ENCODE data around the gene HTRA1. TPM values are rescaled to one million over a fixed set of nuclear protein-coding genes. Genes with fewer than 3 reads are reported as not detected.
A peak's percentile ranks its signal among the peaks of the same experiment; 100 is the strongest.

HTRA1 gene
- total RNA-seq, 1 experiment from 2014 or later, result 0.39 TPM

- ATAC-seq (peak; percentile 73), DNase-seq (ENCODE audit: low read depth, low spot score) (no peak)
- Histone ChIP-seq H3K4me1 (ENCODE audit: control insufficient read depth in 1 of 2, insufficient read depth in 2 of 2, low read length in 2 of 2) (peaks cover 5 to 8% of the 10 kb centered on the region in 2 experiments; a peak in 1 of 4 replicates), H3K9ac (ENCODE audit: low read length) (no peak overlapping the region), H4K20me1 (ENCODE audit: insufficient read depth) (no peaks in the 10 kb centered on the region), H3K79me2 (ENCODE audit: insufficient read depth, low read length) (no peaks in the 10 kb centered on the region), H2AFZ (ENCODE audit: low read depth, low read length, poor library complexity, severe bottlenecking) (no peak overlapping the region), H3K27me3 (ENCODE audit: insufficient read depth, low read length) (no peaks in the 10 kb centered on the region), H3K9me2 (ENCODE audit: insufficient read depth) (no peaks in the 10 kb centered on the region), H3K9me3 (ENCODE audit: control insufficient read depth in 1 of 2, insufficient read depth in 1 of 2, low read depth in 1 of 2, low read length in 2 of 2) (no peaks in the 10 kb centered on the region), H3K4me3 (replicated peaks in 1 of 2; ENCODE audit: low read depth in 1 of 2, low read length in 2 of 2) (no peak overlapping the region), H3K27ac (ENCODE audit: low read depth, low read length) (no peak overlapping the region; the same call in 1 of the 2 replicates), H3K4me2 (ENCODE audit: low read length) (0 out of 2 replicates have a peak overlapping the region, but pooled peaks have one; percentile 3), H3K36me3 (ENCODE audit: control insufficient read depth in 1 of 2, insufficient read depth in 2 of 2, low read length in 2 of 2) (no peaks in the 10 kb centered on the region)
- intact Hi-C loops (cut with micrococcal nuclease), result no loop called here
- ChIA-PET RAD21 (ENCODE audit: low non-redundant PET in 1 of 2, low total read pairs in 2 of 2, uncharacterized antibody in 2 of 2, unreplicated experiment in 2 of 2) (no interaction called here), POLR2A (no interaction called here), CTCF (interaction anchor here (1.3 kb wide), 2 partner anchors 10 to 225 kb away, joined by 3 to 4 read pairs; no protein-coding TSS in a partner anchor)
- BruUV-seq (replicated peaks), result no TSS peak
- no peak for TF ChIP-seq FOSL1 (IDR thresholded peaks at IDR 0.05; ENCODE audit: low read depth)
- TF ChIP-seq SRF (IDR thresholded peaks at IDR 0.05; ENCODE audit: low read depth), result no peak
- TF ChIP-seq YY1 (IDR thresholded peaks at IDR 0.05; ENCODE audit: extremely low read depth, insufficient replicate concordance, low read depth, low read length), result no peak
- TF ChIP-seq ELF1 (IDR thresholded peaks at IDR 0.05; ENCODE audit: borderline replicate concordance, low read depth), result no peak
- TF ChIP-seq CBX3 (IDR thresholded peaks at IDR 0.05; ENCODE audit: low read depth), result no peak
- TF ChIP-seq EGR1 (IDR thresholded peaks at IDR 0.05; ENCODE audit: low read depth), result no peak
- TF ChIP-seq TCF7L2 (IDR thresholded peaks at IDR 0.05; ENCODE audit: borderline replicate concordance, extremely low read depth, insufficient read depth, insufficient read length), result no peak
- TF ChIP-seq RAD21 (IDR thresholded peaks at IDR 0.05; ENCODE audit: low read depth), result no peak
- no peak for TF ChIP-seq POLR2A (IDR thresholded peaks at IDR 0.05; ENCODE audit: borderline replicate concordance, extremely low read depth, insufficient read depth, insufficient read length)
- no peak for TF ChIP-seq JUND (IDR thresholded peaks at IDR 0.05)
- TF ChIP-seq POLR2AphosphoS5 (IDR thresholded peaks at IDR 0.05; ENCODE audit: low read depth, low read length), result no peak
- no peak for TF ChIP-seq ZBTB33 (IDR thresholded peaks at IDR 0.05; ENCODE audit: extremely low read depth, insufficient replicate concordance, low read length)
Observed at GRCh38 chr10:122504610-122504950, 43.2 kb downstream of the HTRA1 start.
